HepG2 (cell line): Measurements from ENCODE around the gene ADI1. TPM values are rescaled to one million over a fixed set of nuclear protein-coding genes. Genes with fewer than 3 reads are reported as not detected.
A peak's percentile ranks its signal among the peaks of the same experiment; 100 is the strongest.

ENCODE experiments used
- ARID4A ChIP-seq: sonication (generic); formaldehyde crosslinking; IDR thresholded peaks from 2 replicates; pipeline ENCODE4 v1.5.0; 2020; ENCODE audit warnings: mild to moderate bottlenecking, missing genetic modification reagents, borderline replicate concordance
- E2F2 ChIP-seq: sonication (generic); formaldehyde crosslinking; IDR thresholded peaks from 2 replicates; pipeline ENCODE4 v1.4.0; 2020; ENCODE audit warnings: missing genetic modification reagents, borderline replicate concordance
- ERF ChIP-seq: IDR thresholded peaks from 2 replicates; pipeline ENCODE4 v1.6.1; 2018; ENCODE audit warnings: missing biosample characterization, missing genetic modification reagents
- ETS1 ChIP-seq: sonication (generic); formaldehyde crosslinking; IDR thresholded peaks from 2 replicates; pipeline ENCODE4 v1.4.0; 2020; ENCODE audit warnings: missing genetic modification reagents
- HES4 ChIP-seq: sonication (generic); formaldehyde crosslinking; IDR thresholded peaks from 2 replicates; pipeline ENCODE4 v1.9.0; 2021; ENCODE audit warnings: mild to moderate bottlenecking, missing genetic modification reagents, borderline replicate concordance
- HMG20A ChIP-seq: IDR thresholded peaks from 2 replicates; pipeline ENCODE4 v1.6.1; 2016; ENCODE audit warnings: borderline replicate concordance
- HOXA3 ChIP-seq: sonication (generic); formaldehyde crosslinking; IDR thresholded peaks from 2 replicates; pipeline ENCODE4 v1.5.0; 2020; ENCODE audit warnings: missing genetic modification reagents
- KLF15 ChIP-seq: sonication (generic); formaldehyde crosslinking; IDR thresholded peaks from 2 replicates; pipeline ENCODE4 v1.8.1; 2023; ENCODE audit warnings: borderline replicate concordance, mild to moderate bottlenecking, inconsistent platforms, missing genetic modification reagents, mixed read lengths
- SNAPC4 ChIP-seq: sonication (generic); formaldehyde crosslinking; IDR thresholded peaks from 2 replicates; pipeline ENCODE4 v1.4.0; 2020; ENCODE audit warnings: mild to moderate bottlenecking, missing genetic modification reagents
- SOX6 ChIP-seq, 2 experiments: fragments of 450-650 bp in 1 of 2; sonication (generic) in 1 of 2; formaldehyde crosslinking in 1 of 2; IDR thresholded peaks; 2 replicates each; pipeline versions ENCODE4 v1.4.0 to v1.6.1; 2017 to 2020; ENCODE audit warnings: antibody characterized with exemption in 1 of 2, mild to moderate bottlenecking in 1 of 2, missing genetic modification reagents in 1 of 2
- THAP7 ChIP-seq: sonication (generic); formaldehyde crosslinking; IDR thresholded peaks from 2 replicates; pipeline ENCODE4 v1.8.1; 2023; ENCODE audit warnings: mild to moderate bottlenecking, missing genetic modification reagents
- ZFP37 ChIP-seq: sonication (generic); formaldehyde crosslinking; IDR thresholded peaks from 2 replicates; pipeline ENCODE4 v1.4.0; 2020; ENCODE audit warnings: missing genetic modification reagents, borderline replicate concordance
- ZNF33A ChIP-seq: sonication (generic); formaldehyde crosslinking; IDR thresholded peaks from 2 replicates; pipeline ENCODE4 v1.5.1; 2020; ENCODE audit warnings: missing genetic modification reagents, mild to moderate bottlenecking, moderate library complexity, borderline replicate concordance
- ZNF431 ChIP-seq: sonication (generic); formaldehyde crosslinking; IDR thresholded peaks from 2 replicates; pipeline ENCODE4 v1.9.0; 2022; ENCODE audit warnings: missing genetic modification reagents, low read depth, mild to moderate bottlenecking, borderline replicate concordance
- ZNF7 ChIP-seq: IDR thresholded peaks from 2 replicates; pipeline ENCODE4 v1.6.1; 2016; ENCODE audit warnings: missing biosample characterization, missing genetic modification reagents
- ZNF790 ChIP-seq: sonication (generic); formaldehyde crosslinking; IDR thresholded peaks from 2 replicates; pipeline ENCODE4 v1.8.0; 2022; ENCODE audit warnings: missing genetic modification reagents, mild to moderate bottlenecking, borderline replicate concordance
- polyA plus RNA-seq, 8 experiments: library from polyadenylated mRNA; depleted of rRNA in 3 of 8; stranded (reverse) in 7 of 8; unstranded in 1 of 8; fragments of >200 nt; fragmentation: Illumina TruSeq in 4 of 8; extraction: Trizol in 4 of 8; gene quantifications; 2 replicates each; pipeline versions ENCODE4 v1.2.1 to v1.2.3, GENCODE V29; 2011 to 2016; ENCODE audit warnings: low read depth in 4 of 8, missing spikeins in 1 of 8, mixed read lengths in 1 of 8; ENCODE audit not compliant: insufficient read depth in 1 of 8
- total RNA-seq, 5 experiments: library from RNA; depleted of rRNA; stranded (reverse); fragments of >200 nt; fragmentation: Illumina TruSeq; extraction: Trizol; gene quantifications; 2 replicates each; pipeline ENCODE4 v1.2.3, GENCODE V29; 2016; ENCODE audit warnings: low read depth in 1 of 5

The ADI1 gene
- total and polyA plus RNA-seq, 2 of the 13 experiments (the other 11 are each of a cell fraction or from before 2014, with no cell fraction given) = 28.7 to 123 TPM

- TF ChIP-seq ZFP37 (CRISPR knock-in tag) (no peak), ZNF7 (no peak), HOXA3 (no peak; the same call in 1 of the 2 replicates), KLF15 (CRISPR knock-in tag) (no peak), E2F2 (CRISPR knock-in tag) (no peak), ZNF431 (CRISPR knock-in tag) (no peak), HMG20A (CRISPR knock-in tag) (no peak), ETS1 (no peak), ZNF33A (CRISPR knock-in tag) (no peak), THAP7 (CRISPR knock-in tag) (no peak), ARID4A (peak; percentile 51; the same call in 1 of the 2 replicates), ERF (CRISPR knock-in tag) (0 out of 2 replicates have a peak, but pooled peaks have one; percentile 25), SNAPC4 (no peak), SOX6 (IDR thresholded peaks at IDR 0.05) (no peak), SOX6 (CRISPR knock-in tag; IDR thresholded peaks at IDR 0.05) (0 out of 2 replicates have a peak, but pooled peaks have one; percentile 19), ZNF790 (CRISPR knock-in tag) (no peak), HES4 (no peak)
Measured at GRCh38 chr2:3480352-3481010, 38.9 kb downstream of the ADI1 start (continued).
